Brain pericyte (primary cell): ENCODE data around the gene ALX3.
"Not testable (repeated sequence)": the region's sequence is repeated elsewhere in the genome, so short reads cannot be mapped to it uniquely, and the experiment has no call there.

Experiments used
- DNase-seq: peaks from one replicate; pipeline ENCODE4 v3.0.0-alpha.2; 2012; ENCODE audit warnings: low read depth, low spot score

The ALX3 gene

GRCh38 chr1:110089561-110090275 is 19.2 kb upstream of the ALX3 start:
- no peak for DNase-seq

- DNase-seq, result no peak
These were observed 18.4 kb upstream of the ALX3 start for GRCh38 chr1:110088739-110089316.

- DNase-seq, result no peak
These were observed 17.6 kb upstream of the ALX3 start for GRCh38 chr1:110087812-110088738.

GRCh38 chr1:110086961-110087360 is 16.5 kb upstream of the ALX3 start:
- no peak for DNase-seq

GRCh38 chr1:110085671-110086070 is 15.2 kb upstream of the ALX3 start:
- no peak for DNase-seq

- no peak for DNase-seq
These were observed 14.0 kb upstream of the ALX3 start for GRCh38 chr1:110084227-110085078.

GRCh38 chr1:110083866-110084226 is 13.4 kb upstream of the ALX3 start:
- DNase-seq, result no peak

- DNase-seq, result no peak
These were observed 12.8 kb upstream of the ALX3 start for GRCh38 chr1:110083061-110083865.

GRCh38 chr1:110082477-110082876 is 12.0 kb upstream of the ALX3 start:
- no peak for DNase-seq

GRCh38 chr1:110081061-110081460 is 10.6 kb upstream of the ALX3 start:
- DNase-seq, result no peak

- not testable (repeated sequence) for DNase-seq
These were observed 9.5 kb upstream of the ALX3 start for GRCh38 chr1:110079995-110080394.

GRCh38 chr1:110076789-110077500 is 6.5 kb upstream of the ALX3 start:
- DNase-seq, result no peak

- no peak for DNase-seq
These were observed 3.7 kb upstream of the ALX3 start for GRCh38 chr1:110074166-110074565.

- no peak for DNase-seq
These were observed 196 bp downstream of the ALX3 start for GRCh38 chr1:110070282-110070669.

- no peak for DNase-seq
These were observed 829 bp downstream of the ALX3 start for GRCh38 chr1:110069404-110070281.

GRCh38 chr1:110068646-110069403 is 1.6 kb downstream of the ALX3 start:
- no peak for DNase-seq

- no peak for DNase-seq
These were observed 2.4 kb downstream of the ALX3 start for GRCh38 chr1:110067893-110068645.

- DNase-seq, result no peak
These were observed 3.0 kb downstream of the ALX3 start for GRCh38 chr1:110067479-110067892.
